Measurements from ENCODE around the gene LIX1L. TPM values are rescaled to one million over a fixed set of nuclear protein-coding genes. Genes with fewer than 3 reads are reported as not detected.

LIX1L gene
- total RNA-seq (31.7 and 32.2 TPM in 2 replicates), polyA plus RNA-seq (13.6 and 14.4 TPM in 2 replicates), polyA minus RNA-seq (10.1 and 11.6 TPM in 2 replicates)
- total RNA-seq (2013) = 14.5 TPM

DNA sequence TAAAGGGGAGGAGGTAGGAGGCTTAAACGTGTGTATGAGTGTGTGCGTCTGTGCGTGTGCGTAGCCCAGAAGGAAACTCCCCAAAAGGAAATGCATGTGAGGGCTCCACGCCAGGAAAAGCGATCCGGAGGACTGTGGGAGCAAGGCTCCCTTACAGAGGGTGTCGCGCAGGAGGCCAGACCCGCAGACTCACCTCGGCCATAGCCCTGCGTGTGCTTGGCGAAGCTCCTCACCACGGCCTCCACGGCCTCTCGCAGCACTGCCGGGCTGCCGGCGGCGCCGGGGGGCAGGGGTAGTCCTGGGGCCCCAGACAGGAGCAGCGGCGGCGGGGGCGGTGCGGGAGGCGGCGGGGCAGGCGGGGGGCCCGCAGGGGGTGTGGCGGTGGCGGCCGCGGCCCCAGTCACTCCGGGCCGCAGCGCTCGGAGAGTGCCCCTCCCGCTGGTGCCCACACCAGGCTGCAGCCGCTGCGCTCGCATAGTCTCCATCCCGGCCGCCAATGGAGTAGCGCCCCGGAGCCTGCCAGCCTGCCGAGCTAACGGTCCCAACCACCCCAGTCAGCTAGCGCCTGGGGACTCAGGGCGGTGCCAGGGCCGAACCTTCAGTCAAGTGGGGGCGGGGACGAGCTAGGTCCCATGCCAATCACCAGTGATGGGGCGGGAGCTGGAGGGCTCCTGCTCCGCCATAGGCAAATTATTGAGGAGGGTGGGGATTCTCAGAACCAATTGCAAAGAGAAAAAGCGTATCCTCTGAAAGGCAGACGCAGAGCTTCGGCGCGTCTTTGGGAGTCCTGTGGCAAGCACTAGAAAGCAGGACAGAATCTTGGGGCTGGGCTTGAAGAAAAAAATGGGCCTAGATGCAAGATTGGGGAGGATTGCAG, at the start of gene LIX1L:
TSS of gene LIX1L (minus strand) at position 575 of the 877 bp plus-strand sequence. CDS start at position 485, 90 bp downstream.
- H3K27me3 ChIP-seq (replicated peaks in 1 of 4; ENCODE audit: control extremely low read depth in 1 of 4, control insufficient read depth in 3 of 4, insufficient read depth in 4 of 4, low read length in 3 of 4) = no peaks in the 10 kb centered on the region
- CTCF ChIA-PET = interaction anchor here (0.9 to 4.4 kb wide), 15 partner anchors 9 to 112 kb away, joined by 3 to 34 read pairs (median 6); partner anchors contain the start of genes NUDT17, RBM8A and TXNIP
- no peaks in the 10 kb centered on the region for H3K9me3 ChIP-seq (ENCODE audit: control extremely low read depth in 1 of 3, control insufficient read depth in 2 of 3, insufficient read depth in 1 of 3, low read length in 2 of 3)
- H3K27me3 Mint-ChIP-seq = no peaks in the 10 kb centered on the region
- peaks cover 5% of the 10 kb centered on the region for H4K20me1 ChIP-seq (ENCODE audit: control insufficient read depth, insufficient read depth, low read length, poor library complexity, severe bottlenecking)
- peak within 1 kb of the TSS; percentile 99 for H3K4me3 Mint-ChIP-seq
- no peak for TF ChIP-seq EZH2 (IDR thresholded peaks at IDR 0.05; ENCODE audit: borderline replicate concordance, insufficient read depth, low read depth, low read length, poor library complexity, severe bottlenecking)
- TF ChIP-seq, protein P1, sequence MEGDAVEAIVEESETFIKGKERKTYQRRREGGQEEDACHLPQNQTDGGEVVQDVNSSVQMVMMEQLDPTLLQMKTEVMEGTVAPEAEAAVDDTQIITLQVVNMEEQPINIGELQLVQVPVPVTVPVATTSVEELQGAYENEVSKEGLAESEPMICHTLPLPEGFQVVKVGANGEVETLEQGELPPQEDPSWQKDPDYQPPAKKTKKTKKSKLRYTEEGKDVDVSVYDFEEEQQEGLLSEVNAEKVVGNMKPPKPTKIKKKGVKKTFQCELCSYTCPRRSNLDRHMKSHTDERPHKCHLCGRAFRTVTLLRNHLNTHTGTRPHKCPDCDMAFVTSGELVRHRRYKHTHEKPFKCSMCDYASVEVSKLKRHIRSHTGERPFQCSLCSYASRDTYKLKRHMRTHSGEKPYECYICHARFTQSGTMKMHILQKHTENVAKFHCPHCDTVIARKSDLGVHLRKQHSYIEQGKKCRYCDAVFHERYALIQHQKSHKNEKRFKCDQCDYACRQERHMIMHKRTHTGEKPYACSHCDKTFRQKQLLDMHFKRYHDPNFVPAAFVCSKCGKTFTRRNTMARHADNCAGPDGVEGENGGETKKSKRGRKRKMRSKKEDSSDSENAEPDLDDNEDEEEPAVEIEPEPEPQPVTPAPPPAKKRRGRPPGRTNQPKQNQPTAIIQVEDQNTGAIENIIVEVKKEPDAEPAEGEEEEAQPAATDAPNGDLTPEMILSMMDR (IDR thresholded peaks at IDR 0.05) = no peak
- peak within 1 kb of the TSS; percentile 96 for H3K27ac Mint-ChIP-seq
- DNase-seq (peak; percentile 96), ATAC-seq (ENCODE audit: low read depth) (peak; percentile 89)
- peaks cover 1 to 4% of the 10 kb centered on the region in 2 experiments for H3K36me3 ChIP-seq (replicated peaks in 1 of 2; ENCODE audit: control extremely low read depth in 1 of 2, control insufficient read depth in 1 of 2, extremely low read depth in 1 of 2, insufficient read depth in 2 of 2, low read length in 1 of 2)
- POLR2A ChIA-PET = interaction anchor here (0.6 to 2.5 kb wide), 13 partner anchors 8 to 99 kb away, joined by 3 to 41 read pairs (median 4); partner anchors contain the start of genes PEX11B, PIAS3 and RBM8A
- peak within 1 kb of the TSS; percentile 36 to 83 for H3K27ac ChIP-seq (ENCODE audit: low read length in 2 of 2)
- peaks cover 56% of the 10 kb centered on the region for H3K79me2 ChIP-seq (ENCODE audit: control insufficient read depth, insufficient read depth, low read length)
- peaks cover 45 to 65% of the 10 kb centered on the region in 2 donors for H3K4me1 ChIP-seq (ENCODE audit: control insufficient read depth in 2 of 2, insufficient read depth in 2 of 2, low read length in 2 of 2)
- no peaks in the 10 kb centered on the region for H3K9me3 Mint-ChIP-seq (ENCODE audit: insufficient read depth)
- H3K4me1 Mint-ChIP-seq = peaks cover 76% of the 10 kb centered on the region
- peak within 1 kb of the TSS; percentile 90 for H3K4me2 ChIP-seq (replicated peaks; ENCODE audit: low read depth, low read length, poor library complexity, severe bottlenecking)
- intact Hi-C loops (cut with micrococcal nuclease) = loop anchor here (1.0 kb wide), 6 partner anchors 22 to 98 kb away; partner anchors contain the start of genes PEX11B, PIAS3, RBM8A and TXNIP
- under 1% methylated on average over 60 of the region's 60 CpGs for WGBS (ENCODE audit: insufficient coverage)
- H2AFZ ChIP-seq (ENCODE audit: insufficient read depth, low read depth, low read length, poor library complexity, severe bottlenecking) = peak within 1 kb of the TSS; percentile 85
- H3K4me3 ChIP-seq (ENCODE audit: control extremely low read depth in 1 of 5, extremely low read depth in 1 of 5, insufficient read depth in 1 of 5, low read depth in 2 of 5, low read length in 4 of 5) = peak within 1 kb of the TSS; percentile 64 to 88 (median 74)
- H3K9ac ChIP-seq (ENCODE audit: low read length) = peak within 1 kb of the TSS; percentile 79
